SU-DHL-6 (cell line): ENCODE data around the gene GGT1.
"Not testable (repeated sequence)": the region's sequence is repeated elsewhere in the genome, so short reads cannot be mapped to it uniquely, and the experiment has no call there.

Experiments
- CTCF ChIP-seq: fragments of 200-600 bp; sonication (generic); IDR thresholded peaks from one replicate; pipeline ENCODE4 v1.5.1; 2017; ENCODE audit warnings: antibody characterized with exemption, mild to moderate bottlenecking, low read length, moderate library complexity; ENCODE audit not compliant: insufficient read depth, poor library complexity, severe bottlenecking
- EZH2phosphoT487 ChIP-seq: fragments of 200-600 bp; sonication (generic), shearing (Covaris generic); conservative IDR thresholded peaks from 2 replicates; pipeline ENCODE4 v1.6.1; 2018; ENCODE audit warnings: mild to moderate bottlenecking, antibody characterized with exemption, low read length, moderate library complexity, mixed read lengths

DNA sequence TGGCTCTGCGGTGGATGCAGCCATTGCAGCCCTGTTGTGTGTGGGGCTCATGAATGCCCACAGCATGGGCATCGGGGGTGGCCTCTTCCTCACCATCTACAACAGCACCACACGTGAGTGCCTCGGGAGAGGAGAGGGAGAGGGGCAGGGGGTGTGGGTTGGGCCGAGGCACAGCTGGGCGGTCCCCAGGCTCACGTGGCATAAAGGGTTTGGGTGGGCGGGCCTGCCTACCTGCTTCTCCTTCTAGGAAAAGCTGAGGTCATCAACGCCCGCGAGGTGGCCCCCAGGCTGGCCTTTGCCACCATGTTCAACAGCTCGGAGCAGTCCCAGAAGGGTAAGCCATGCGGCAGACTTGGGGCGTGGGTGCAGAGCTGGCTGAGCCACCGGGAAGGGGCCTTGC, 11.8 kb downstream of the GGT1 start:
- not testable (repeated sequence) for TF ChIP-seq CTCF, EZH2phosphoT487
